GM12891 (cell line): ENCODE data around the gene RNF150.

Source experiments
- PAX5 ChIP-seq: IDR thresholded peaks from 2 replicates; pipeline ENCODE4 v1.6.1; 2011; ENCODE audit warnings: low read length, moderate library complexity, mild to moderate bottlenecking; ENCODE audit not compliant: insufficient read depth, severe bottlenecking
- POLR2A ChIP-seq: IDR thresholded peaks from 2 replicates; pipeline ENCODE4 v1.6.1; 2011; ENCODE audit warnings: low read depth, low read length, control low read depth
- POLR2AphosphoS5 ChIP-seq: IDR thresholded peaks from 2 replicates; pipeline ENCODE4 v1.6.1; 2011; ENCODE audit warnings: low read depth, low read length, control low read depth

- no peak for TF ChIP-seq POLR2AphosphoS5
- TF ChIP-seq PAX5: no peak
- no peak for TF ChIP-seq POLR2A
Measured at GRCh38 chr4:140937866-140938265, 195.4 kb downstream of the RNF150 start.
